Measurements from ENCODE around the gene EPS15.
"Not testable (repeated sequence)": the region's sequence is repeated elsewhere in the genome, so short reads cannot be mapped to it uniquely, and the experiment has no call there.

Gene EPS15

GRCh38 chr1:51542158-51542953, 23.3 kb upstream of the EPS15 start:
- DNase-seq: no peak

DNA sequence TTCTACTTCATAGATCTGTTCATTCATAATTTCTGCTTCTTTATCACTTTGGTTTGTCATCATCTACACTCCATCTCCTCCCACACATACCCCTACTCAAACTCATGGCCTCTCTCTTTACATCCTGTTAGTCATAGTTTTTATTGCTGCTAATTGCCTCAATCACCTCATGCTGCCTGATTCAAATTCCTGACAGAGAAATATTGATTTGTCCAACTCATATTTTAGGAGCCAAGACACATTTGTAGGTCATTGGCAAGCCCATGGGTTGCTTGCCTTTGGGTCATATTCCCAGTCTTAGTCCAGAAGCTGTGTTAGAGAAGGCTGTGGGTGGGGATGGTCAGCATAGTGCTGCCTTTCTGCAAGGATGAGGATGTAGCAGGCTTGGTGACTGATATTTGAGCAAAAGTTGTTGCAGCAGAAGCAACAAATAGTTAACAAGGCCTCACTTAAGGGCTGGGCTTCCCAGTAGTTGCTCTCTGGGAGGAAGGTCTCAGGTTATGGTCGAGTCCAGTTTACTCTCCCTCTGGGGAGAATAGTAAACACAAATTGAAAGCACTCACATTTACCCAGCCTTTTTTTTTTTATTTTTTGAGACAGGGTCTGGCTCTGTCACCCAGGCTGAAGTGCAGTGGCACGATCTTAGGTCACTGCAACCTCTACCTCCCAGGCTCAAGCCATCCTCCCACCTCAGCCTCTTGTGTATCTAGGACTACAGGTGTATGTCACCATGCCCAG, 22.4 kb upstream of the EPS15 start:
- DNase-seq: no peak

- DNase-seq: no peak
Measured at GRCh38 chr1:51537568-51537967, 18.5 kb upstream of the EPS15 start.

DNA sequence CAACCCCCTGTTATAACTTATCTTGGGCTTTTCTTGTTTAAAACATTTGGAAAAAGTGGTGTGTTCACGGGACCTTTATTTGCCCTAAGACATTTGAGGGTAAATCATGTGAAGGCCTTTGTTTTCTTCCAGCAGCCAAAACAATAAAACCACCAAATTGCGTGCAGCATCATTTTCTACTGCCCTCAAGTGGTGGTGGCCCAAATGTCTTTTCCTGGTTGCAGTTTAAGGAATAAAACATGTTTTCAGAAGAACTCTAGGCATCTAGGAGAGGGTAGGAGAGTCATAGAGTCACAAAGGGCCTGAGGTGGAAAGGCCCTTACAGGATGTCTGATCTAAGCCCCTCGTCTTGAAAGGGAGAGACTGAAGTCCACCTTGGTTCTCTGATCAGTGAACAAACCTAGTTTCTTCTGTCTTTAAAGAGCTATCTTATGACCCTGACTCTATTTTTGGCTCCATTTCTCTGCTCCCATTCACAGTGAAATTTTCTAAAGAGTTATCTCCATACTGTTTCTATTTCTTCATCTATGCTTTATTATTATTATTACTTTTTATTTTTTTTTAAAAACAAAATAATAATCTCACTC, 16.0 kb upstream of the EPS15 start:
- no peak for DNase-seq

- no peak for DNase-seq
Measured at GRCh38 chr1:51534447-51534846, 15.4 kb upstream of the EPS15 start.

- DNase-seq: no peak
Measured at GRCh38 chr1:51532853-51533252, 13.8 kb upstream of the EPS15 start.

DNA sequence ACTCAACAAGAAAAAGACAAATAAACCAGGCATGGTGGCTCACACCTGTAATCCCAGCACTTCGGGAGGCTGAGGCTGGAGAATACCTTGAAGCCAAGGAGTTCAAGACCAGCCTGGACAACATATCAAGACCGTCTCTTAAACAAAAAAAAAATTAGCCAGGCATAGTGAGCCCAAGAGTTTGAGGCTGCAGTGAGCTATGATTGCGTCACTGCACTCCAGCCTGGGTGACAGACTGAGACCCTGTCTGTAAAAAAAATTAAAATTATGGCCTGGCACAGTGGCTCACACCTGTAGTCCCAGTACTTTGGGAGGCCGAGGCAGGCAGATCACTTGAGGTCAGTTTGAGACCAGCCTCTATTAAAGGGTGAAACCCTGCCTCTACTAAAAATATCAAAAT, 11.4 kb upstream of the EPS15 start:
- DNase-seq: not testable (repeated sequence)

- no peak for DNase-seq
Measured at GRCh38 chr1:51527144-51527543, 8.1 kb upstream of the EPS15 start.

DNA sequence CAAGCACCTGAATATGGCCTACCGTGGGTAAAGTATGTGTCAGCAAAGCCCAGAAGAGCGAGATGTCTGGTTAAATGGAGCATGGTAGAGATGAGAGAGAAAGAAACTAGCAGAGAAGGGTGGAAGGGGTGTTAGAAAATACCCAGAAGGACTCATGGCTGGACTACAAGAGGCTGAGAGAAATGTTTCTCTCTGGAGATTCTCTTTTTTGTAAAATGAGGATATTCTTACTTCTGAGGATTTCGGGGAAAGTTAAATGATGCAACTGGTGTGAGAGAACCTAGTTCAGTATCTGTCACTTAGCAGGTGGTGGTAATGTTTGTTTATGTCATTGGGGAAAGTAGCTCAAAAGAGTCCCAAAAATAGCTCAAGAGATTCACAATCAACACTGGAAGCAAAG, 7.2 kb upstream of the EPS15 start:
- DNase-seq: no peak

- DNase-seq: no peak
Measured at GRCh38 chr1:51525295-51525694, 6.2 kb upstream of the EPS15 start.

DNA sequence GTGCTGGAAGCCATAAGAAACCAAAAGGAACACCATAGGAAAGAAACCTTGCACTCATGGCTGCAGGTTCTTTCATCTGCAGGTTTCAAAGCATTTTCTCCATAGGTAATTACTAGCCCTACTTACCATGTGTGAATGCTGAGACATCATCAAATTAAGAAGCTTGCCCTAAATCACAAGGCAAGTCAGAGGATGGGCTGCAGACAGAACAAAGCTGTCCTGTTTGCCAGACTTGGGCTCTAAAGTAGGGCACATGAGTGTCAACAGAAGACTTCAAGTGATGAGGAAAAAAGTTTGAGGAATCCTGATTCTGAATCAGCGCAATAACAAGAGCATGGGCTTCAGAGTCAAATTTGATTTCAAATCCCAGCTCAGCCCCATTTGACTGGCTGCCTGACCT, 5.8 kb upstream of the EPS15 start:
- no peak for DNase-seq

- DNase-seq: no peak
Measured at GRCh38 chr1:51523931-51524330, 4.9 kb upstream of the EPS15 start.

DNA sequence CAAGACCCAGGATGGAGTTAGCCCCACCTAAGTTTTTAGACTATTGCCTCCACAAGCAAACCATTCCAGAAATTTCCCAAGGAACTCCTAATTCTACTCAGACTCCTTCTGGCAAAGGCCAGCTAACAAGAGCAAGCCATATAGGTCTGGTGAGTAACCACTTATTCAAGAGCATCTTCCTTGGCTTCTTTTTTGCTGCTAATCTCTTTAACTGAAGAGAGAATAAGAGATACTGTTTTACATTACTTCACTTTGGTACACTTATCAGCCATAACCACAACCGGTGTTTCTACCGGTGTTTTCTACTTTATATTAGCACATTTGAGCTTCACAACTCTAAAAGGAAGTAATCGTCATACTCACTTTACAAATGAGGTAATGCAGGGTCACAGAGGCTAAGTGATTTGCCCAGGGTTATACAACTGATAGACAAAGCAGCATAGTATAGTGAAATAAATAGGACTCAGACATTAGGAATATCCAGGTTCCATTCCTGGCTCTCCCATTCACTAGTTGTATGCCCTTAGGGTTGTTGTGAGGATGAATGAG, 1.7 kb upstream of the EPS15 start:
- DNase-seq: no peak

DNA sequence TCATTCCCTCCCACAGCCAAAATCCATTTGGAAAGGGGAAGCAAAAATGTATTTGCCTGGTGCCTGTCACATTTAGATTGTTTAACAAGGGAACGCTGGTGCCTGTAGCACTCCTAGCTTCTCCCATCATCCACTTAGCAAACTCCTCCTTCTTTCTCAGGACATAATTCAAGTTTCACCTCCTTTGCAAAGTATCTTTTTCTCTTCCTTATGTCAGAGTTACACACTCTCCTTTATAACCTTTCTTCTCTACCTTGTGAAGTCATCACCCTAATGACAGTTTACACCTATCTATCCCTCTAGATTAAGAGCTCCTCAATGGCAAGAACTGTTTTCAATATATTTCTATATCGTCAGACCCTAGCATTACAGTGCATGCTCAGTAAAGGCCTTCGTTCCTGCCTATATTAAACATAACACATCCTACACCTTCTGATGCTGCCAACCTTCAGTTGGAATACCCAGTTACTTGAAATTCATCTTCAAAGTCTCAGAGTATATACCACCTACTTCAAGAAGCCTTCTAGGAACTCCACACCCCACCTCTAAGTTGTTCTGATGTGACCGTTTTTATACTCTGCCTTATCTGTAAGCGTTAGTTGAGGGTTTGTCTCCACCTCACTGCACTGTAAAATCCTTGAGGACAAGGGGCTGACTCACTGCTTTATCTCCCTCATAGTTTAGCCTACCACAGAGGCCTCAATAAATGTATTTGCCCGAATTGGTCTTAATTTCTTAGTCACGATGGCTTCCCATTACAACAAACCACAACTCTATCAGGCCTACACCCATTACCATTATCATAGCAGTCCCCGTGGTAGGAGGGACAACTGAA, 1.0 kb upstream of the EPS15 start:
- DNase-seq: no peak

DNA sequence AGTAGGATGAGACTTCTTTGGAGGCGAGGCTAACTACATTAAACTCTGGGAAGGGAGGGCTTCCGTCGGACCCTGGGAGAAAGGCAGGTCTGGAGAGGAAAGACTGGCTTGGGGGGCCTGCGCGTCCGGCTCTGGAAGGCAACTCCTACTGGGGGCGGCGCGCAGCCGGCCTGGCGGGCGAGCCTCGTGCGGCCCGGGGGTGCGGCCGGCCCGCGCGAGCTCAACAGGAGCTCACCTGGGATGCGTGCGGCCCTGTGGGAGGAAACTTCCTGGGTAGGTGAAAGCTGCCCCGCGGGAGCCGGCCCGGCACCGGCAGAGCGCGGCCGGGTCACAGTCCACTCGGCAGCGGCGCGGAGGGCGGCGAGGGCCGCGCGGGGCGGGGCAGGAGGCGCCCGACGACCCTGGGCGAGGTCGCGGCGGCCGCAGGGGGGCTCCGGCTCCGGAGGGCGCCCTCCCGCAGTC, 449 bp downstream of the EPS15 start:
- DNase-seq: peak; percentile 66

DNA sequence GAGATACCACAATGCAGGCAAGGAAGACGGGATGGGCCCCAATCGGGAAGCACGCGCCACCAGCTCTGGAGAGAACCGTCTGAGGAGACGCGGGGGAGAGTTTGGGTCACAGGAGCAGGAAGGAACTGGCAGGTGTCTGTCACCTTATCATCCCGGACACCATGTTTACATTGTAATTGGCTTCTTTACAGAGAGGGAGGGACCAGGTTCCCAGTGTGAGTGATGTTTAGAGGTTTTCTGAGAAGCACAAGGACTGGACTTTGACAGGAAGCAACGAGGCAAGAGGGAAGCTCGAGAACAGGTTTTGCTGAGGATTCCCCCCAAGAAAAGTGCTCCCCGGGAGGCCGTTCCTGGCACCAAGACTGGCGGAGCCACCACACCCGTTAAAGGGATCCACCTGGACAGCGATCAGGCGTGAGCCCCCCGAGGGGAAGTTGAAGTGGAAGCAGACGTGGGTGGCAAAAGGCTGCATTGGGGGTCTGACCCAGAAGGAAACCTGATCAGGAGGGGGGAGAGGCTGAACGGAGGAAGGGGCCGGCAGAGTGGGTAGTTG, 957 bp downstream of the EPS15 start:
- DNase-seq: peak; percentile 93

DNA sequence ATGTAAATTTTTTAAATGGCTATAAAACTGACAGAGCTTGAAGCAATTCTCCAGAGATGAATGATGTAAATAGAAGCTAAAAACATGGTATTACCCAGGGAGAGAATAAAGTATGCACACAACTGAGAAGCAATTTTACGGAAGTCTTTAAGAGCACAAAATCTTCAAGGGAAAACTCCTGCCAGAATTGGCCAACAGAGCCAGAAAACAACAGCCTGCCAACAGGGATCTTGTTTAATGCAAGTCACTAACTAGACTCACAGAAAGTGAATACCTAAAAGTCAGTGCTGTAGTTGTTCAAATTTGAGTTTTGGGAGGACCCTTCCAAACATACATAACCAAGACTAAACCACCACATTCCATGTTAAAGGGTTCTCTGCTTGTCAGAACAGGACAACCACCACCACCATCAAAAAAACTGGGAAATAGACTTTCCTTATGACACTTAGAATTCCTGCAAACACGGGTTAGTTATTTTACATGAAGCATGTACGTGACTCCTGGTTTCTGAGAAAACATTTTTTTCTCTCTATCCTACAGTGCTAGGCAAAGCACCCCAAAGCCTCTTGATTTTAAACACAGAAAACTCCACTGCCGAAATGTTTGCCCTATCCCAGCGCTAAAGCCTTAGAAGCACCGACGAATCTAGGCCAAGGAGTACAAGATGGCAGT, 1.6 kb downstream of the EPS15 start:
- no peak for DNase-seq

- DNase-seq: no peak
Measured at GRCh38 chr1:51516649-51517158, 2.4 kb downstream of the EPS15 start.

GRCh38 chr1:51515982-51516648, 3.0 kb downstream of the EPS15 start:
- DNase-seq: no peak

DNA sequence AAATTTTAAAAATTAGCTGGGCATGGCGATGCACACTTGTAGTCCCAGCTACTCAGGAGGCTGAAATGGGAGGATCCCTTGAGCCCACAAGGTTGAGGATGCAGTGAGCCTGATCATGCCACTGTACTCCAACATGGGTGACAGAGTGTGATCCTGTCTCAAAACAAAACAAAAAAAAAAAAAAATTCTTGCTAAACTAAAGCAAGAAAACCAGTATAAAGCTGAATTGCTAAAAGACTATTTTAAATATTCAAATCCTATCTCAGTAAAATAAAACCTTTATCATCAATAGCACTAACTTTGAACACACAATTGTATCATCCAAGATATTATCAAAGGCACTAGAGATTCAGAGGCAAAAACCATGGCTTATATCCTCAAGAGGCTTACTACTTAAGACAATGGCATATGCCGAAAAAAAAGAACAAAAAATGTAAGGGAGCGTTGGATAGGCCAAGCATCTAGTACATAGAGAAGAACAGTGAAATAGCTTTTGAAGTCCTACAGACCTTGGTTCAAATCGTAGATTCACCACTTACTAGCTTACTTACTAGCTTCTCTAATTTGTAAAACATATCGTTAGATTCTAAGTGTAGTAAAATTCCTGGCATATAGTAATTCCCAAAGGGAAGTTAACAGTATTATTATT, 3.6 kb downstream of the EPS15 start:
- peak; percentile 29 for DNase-seq
